Suppressor macrophage (primary cell): ENCODE results near the gene GOSR1.
"Not testable (repeated sequence)": the region's sequence is repeated elsewhere in the genome, so short reads cannot be mapped to it uniquely, and the experiment has no call there.

Source experiments
- DNase-seq, 4 experiments: peaks; one replicate each; pipeline ENCODE4 v3.0.0-alpha.2; 2020 to 2022

Gene GOSR1

GRCh38 chr17:30505868-30506417, 28.7 kb downstream of the GOSR1 start:
- no peak for DNase-seq

- DNase-seq, result no peak
These were observed 29.3 kb downstream of the GOSR1 start for GRCh38 chr17:30506481-30506880.

DNA sequence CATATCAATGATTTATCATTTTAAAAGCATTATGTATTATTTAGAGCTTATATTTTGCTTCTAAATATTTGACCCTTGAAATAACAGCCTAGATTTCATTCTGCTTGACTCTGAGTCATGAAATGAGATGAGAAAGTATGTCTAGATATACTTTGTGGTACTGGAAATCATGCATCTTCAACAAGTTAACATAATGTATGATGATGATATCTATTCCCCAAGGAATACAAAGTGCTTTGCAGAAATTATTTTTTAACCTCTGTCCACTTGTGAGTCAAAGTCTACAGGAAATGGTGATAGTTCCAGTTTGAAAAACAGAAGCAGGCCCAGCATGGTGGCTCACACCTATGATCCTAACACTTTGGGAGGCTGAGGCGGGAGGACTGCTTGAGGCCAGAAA, 36.1 kb downstream of the GOSR1 start:
- no peak for DNase-seq

GRCh38 chr17:30514895-30515596, 37.8 kb downstream of the GOSR1 start:
- no peak for DNase-seq

DNA sequence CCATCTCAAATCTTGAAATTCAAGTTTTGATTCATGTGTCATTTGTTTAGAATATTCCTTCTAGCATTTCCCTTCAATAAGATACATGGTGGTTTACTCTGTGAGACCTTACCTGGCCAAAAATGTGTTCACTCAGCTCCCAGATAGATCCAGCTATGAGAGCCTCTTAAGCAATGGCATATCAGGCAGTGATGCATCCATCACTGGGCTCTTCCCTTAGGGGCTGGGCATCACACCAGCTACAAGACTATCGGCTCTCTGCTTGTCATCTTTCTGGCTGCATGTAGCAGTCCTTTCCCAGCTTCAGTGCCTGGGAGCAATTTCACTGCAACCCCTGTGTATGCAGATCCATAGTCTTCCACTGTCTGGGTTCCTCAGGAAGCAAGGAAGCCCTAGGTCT, 40.6 kb downstream of the GOSR1 start:
- DNase-seq, result no peak

DNA sequence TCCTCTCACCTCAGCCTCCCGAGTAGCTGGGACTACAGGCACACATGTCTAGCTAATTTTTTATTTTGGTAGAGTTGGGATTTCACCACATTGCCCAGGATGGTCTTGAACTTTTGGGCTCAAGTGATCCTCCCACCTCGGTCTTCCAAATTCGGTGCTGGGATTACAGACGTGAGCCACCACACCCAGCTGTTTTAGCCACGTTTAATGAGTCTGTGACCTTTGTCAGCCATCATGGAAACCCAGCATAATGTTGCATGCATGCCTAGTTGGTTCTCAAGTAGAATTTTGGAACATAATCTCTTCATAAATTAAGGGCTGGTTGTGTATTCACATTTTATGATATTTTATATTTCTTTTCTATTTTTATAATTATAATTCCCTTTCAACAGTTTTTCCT, 42.0 kb downstream of the GOSR1 start:
- no peak for DNase-seq

DNA sequence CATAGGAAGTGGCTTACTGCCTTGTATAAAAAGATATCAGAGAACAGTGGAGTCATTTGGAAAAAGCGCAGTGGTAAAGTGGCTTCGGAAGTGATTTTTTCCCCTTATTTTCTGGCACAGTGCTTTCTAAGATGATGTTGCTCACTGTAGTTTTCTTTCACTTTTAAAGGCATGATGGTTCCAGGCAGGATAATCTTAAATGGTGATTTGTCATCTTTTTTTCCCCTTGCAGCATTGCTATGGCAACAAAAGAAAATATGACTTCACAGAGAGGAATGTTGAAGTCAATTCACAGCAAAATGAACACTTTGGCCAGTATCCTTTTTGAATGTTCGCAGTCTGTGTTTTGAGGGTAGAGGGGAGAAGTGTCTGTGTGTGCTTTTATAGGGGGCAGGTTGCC, 42.5 kb downstream of the GOSR1 start:
- no peak for DNase-seq

GRCh38 chr17:30520436-30520835, 43.2 kb downstream of the GOSR1 start:
- DNase-seq, result no peak

DNA sequence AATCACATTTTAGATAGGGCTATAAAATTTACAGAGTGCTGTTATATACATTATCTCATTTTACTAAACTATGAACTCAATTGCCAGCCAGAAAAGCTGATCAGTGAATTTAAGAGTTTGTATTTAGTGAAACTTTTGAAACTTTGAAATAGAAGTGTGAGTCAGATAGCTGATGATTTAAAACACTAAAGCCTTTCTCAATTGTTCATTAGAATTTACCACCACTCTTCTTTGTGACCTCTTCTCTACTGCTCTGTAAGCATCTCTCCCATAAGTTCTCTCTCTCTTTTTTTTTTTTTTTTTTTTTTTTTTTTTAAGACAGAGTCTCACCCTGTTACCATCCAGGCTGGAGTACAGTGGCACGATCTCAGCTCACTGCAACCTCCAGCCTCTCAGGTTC, 43.7 kb downstream of the GOSR1 start:
- DNase-seq, result no peak

DNA sequence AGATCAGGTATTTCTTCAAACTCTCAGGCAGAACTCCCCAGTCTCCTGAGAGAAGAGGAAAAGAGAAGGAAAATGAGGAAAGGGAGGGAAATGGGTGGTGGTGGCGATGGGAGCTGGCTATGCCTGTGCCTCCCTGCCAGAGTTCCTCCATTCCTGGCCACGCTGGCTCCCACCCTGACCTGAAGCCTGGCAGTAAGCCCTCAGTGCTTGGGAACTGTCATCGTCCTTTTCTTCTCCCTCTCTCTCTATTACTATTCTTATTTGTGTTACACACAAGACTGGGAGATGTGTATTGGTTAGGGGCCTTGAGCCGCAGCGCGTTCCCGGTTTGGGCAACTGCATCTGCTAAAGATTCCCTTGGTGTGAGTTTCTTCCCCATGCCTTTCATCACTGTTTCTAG, 44.6 kb downstream of the GOSR1 start:
- DNase-seq, result no peak

DNA sequence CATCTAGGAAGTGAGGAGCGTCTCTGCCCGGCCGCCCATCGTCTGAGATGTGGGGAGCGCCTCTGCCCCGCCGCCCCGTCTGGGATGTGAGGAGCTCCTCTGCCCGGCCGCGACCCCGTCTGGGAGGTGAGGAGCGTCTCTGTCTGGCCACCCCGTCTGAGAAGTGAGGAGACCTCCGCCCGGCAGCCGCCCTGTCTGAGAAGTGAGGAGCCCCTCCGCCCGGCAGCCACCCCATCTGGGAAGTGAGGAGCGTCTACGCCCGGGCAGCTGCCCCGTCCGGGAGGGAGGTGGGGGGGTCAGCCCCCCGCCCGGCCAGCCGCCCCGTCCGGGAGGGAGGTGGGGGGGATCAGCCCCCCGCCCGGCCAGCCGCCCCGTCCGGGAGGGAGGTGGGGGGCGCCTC, 46.0 kb downstream of the GOSR1 start:
- DNase-seq, result not testable (repeated sequence)

DNA sequence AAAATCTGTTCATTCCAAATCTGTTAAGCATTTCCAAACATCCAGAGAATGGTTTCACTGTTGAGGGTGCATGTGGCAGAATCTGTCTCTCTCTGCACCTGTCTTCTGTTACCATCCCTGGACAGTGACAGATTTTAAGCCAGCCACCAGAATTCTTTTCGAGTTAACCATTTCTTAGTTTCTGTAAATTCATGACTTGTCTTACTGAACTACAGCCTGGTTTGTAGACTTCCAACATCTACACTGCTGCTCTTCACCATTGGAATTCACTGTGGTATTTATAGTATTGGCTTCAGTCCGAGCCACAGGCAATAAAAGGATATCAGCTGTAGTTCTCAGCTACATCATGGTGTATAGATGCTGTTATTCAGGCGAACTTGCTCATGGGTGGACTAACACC, 47.6 kb downstream of the GOSR1 start:
- DNase-seq, result no peak

DNA sequence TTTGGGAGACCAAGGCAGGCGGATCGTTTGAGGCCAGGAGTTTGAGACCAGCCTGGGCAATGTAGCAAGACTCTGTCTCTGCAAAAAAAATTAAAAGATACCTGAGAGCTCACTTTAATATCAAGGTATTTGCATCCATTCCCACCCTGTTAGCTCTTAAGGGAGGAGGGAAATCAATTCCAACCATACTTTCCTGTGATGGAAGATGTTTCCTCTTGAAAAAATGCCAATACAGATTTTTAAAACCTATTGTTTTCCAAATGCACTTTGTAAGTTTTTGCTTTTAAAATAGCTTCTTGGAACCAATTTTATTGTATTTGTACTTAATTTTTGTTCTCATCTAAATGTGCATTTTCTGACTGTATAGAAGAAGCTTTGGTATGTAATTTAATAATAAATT, 49.2 kb downstream of the GOSR1 start:
- DNase-seq, result no peak

GRCh38 chr17:30528701-30529100, 51.5 kb downstream of the GOSR1 start:
- not testable (repeated sequence) for DNase-seq

- no peak for DNase-seq
These were observed 53.3 kb downstream of the GOSR1 start for GRCh38 chr17:30530346-30531025.

- no peak for DNase-seq
These were observed 55.7 kb downstream of the GOSR1 start for GRCh38 chr17:30532871-30533270.

DNA sequence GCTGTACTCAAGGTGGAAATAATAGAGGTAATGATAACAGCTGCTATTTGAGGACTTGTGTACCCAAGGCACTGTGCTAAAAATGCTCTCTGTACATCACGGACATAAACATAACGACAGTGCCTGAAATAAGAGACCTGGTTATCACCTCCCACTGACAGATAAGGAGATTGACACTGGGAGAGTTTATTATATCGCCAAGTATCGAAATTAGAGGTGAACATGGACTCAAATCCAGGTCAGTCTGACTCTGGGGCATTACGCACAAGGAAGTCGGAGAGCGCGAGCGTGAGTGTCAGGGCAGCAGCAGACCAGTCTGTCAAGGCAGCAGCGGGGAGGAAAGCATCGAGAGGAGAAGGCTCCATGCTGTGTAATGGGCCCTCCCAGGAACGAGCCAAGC, 57.1 kb downstream of the GOSR1 start:
- no peak for DNase-seq

DNA sequence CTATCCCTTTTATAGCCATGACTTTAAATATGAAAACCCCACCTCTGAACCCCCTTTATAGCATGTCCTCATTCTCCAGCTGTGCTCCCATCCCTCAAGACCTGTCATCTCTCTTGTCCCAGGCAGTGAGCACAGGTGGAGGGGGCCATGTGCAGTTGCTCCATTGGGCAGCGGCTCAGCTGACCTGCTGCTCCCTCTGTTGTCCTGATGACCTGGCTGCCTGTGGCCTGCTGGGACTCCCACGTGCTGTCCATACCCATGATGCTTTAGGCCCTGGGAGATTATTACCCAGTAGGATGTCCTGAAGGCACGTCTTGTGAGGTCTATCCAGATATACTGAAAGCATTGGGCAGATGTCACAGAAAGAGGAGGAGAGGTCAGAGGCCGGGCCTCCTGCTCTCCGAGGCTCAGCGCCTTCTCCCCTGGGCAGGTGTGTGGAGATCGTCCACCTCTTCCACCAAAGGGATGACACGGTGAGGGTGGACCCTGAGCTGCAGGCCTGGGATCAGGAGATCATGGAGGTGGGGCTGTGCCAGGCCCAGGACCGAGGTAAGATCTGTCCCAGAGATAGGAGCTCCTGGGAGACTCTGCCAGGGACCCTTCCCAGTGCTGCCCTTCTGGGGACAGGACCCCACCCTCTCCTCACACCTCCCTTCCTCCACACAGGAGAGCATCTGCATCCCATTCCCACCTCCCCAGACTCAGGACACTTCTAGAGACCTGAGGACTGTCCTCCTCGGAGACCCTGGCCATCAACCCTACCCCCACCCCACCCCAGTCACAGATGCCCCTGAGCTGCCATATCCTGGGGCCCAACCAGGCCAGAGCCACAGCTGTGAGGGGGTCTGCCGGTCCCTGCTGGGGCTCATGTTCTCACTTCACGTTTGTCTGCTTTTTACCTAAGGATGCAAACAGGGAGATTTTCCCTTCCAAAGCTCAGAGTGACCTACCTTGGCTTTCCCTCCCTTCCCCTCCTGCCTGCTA, 58.0 kb downstream of the GOSR1 start:
- no peak for DNase-seq

DNA sequence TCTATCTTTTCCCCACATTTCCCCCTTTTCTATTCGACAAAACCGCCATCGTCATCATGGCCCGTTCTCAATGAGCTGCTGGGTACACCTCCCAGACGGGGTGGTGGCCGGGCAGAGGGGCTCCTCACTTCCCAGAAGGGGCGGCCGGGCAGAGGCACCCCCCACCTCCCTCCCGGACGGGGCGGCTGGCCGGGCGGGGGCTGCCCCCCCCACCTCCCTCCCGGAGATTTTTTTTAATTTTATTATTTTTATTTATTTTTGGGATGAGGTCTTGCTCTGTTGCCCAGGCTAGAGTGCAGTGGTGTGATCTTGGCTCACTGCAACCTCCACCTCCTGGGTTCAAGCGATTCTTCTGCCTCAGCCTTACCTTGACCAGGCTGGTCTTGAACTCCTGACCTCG, 59.6 kb downstream of the GOSR1 start:
- DNase-seq, result not testable (repeated sequence)

DNA sequence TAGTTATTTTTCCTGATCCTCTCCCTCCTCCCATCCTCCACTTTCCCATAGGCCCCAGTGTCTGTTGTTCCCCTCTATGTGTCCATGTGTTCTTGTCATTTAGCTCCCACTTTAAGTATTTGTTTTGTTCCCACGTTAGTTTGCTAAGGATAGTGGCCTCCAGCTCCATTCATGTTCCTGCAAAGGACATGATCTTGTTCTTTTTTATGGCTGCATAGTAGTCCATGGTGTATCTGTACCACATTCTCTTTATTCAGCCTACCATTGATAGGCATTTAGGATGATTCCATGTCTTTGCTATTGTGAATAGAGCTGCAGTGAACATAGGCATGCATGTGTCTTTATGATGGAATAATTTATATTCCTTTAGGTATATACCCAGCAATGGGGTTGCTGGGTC, 60.5 kb downstream of the GOSR1 start:
- not testable (repeated sequence) for DNase-seq

DNA sequence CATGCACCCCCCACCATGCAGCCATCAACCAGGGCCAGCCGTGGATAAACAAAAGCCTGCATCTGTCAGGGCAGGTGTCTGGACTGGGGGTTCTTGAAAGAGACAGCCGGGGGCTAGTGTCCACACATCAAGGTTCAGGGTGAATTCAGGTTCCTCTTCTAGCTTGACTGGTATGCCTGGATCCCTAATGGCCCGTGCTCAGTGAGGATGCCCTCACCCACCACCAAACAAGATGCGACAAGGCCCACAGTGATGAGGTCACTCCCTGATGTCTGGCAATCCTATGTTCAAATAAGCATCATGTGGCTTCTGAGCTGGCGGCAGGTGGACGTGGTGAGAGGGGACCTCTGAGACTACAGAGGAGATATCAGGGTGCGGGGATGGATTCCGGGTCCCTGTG, 64.6 kb downstream of the GOSR1 start:
- DNase-seq, result no peak

DNA sequence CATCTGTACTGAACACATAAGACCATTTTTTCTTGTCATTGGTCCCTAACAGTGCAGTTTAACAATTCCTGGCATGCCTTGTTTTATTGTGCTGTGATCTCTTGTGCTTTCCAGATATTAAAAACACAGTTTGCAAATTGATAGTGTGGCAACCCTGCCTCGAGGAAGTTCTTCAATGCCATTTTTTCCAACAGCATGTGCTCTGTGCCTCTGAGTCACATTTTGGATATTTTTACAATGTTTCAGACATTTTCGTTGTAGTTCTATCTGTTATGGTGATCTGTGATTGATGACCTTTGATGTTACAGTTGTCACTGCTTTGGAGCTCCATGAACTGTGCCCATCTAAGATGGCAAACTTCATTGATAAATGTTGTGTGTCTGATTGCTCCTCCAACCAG, 66.2 kb downstream of the GOSR1 start:
- DNase-seq, result no peak

DNA sequence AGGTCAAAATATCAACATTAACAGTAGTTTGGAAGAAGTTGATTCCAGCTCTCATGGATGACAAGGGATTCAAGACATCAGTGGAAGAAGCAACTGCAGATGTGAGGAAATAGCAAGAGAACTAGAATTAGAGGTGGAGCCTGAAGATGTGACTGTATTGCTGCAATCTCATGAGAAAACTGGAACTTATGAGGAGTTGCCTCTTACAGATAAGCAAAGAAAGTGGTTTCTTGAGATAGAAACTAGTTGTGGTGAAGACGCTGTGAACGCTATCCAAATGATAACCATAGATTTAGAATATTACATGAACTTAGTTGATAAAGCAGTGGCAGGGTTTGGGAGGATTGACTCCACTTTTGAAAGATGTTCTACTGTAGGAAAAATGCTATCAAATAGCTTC, 67.8 kb downstream of the GOSR1 start:
- peak in 2 of 4 experiments; percentile 34 to 44 for DNase-seq
